ENCODE data around the gene DCAF8.

DNA sequence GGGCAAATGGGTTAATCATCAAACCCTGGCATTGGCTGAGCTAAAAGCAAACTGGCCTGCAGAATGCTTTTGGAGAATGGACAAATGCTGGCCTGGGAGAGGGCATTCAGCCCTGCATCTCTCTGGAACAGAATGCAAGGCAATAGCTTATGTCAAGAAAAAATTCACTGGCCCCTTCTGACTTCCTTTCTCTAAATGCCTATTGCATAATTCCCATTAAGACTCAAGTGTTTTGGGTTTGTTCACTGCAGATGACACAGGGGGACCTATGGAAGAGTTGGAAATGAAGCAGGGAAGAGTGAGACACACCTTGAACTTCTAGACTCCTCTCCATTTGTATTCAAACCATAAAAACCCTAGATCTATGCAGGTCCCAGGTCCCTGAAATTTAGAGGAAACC is 41.3 kb downstream of the DCAF8 start:
- TF ChIP-seq, protein P1, sequence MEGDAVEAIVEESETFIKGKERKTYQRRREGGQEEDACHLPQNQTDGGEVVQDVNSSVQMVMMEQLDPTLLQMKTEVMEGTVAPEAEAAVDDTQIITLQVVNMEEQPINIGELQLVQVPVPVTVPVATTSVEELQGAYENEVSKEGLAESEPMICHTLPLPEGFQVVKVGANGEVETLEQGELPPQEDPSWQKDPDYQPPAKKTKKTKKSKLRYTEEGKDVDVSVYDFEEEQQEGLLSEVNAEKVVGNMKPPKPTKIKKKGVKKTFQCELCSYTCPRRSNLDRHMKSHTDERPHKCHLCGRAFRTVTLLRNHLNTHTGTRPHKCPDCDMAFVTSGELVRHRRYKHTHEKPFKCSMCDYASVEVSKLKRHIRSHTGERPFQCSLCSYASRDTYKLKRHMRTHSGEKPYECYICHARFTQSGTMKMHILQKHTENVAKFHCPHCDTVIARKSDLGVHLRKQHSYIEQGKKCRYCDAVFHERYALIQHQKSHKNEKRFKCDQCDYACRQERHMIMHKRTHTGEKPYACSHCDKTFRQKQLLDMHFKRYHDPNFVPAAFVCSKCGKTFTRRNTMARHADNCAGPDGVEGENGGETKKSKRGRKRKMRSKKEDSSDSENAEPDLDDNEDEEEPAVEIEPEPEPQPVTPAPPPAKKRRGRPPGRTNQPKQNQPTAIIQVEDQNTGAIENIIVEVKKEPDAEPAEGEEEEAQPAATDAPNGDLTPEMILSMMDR (IDR thresholded peaks at IDR 0.05; ENCODE audit: low read length) = no peak
- TF ChIP-seq EZH2 (optimal IDR thresholded peaks at IDR 0.05; ENCODE audit: low read depth, low read length) = no peak
- no peak for TF ChIP-seq EZH2phosphoT487 (IDR thresholded peaks at IDR 0.05; ENCODE audit: low read length)

Data from MM.1S (cell line).